Effector memory CD8-positive, alpha-beta T cell (primary cell): ENCODE measurements around the gene PCDHA5.
A peak's percentile ranks its signal among the peaks of the same experiment; 100 is the strongest.
"Not testable (repeated sequence)": the region's sequence is repeated elsewhere in the genome, so short reads cannot be mapped to it uniquely, and the experiment has no call there.

Experiments
- ATAC-seq: fragments of 150-1000 bp; cut with Tn5 transposase; replicated peaks from 2 replicates; pipeline ENCODE4 v1.10.0; 2021; ENCODE audit warnings: mild to moderate bottlenecking, moderate library complexity
- DNase-seq, 3 experiments: peaks; one replicate each; pipeline ENCODE4 v3.0.0; 2021
- H3K27ac Mint-ChIP-seq, 2 donors: one replicate each; pipeline ENCODE4 v1.8.0; 2022; ENCODE audit warnings: mild to moderate bottlenecking in 2 of 2, mixed read lengths in 2 of 2, moderate library complexity in 2 of 2
- H3K27me3 Mint-ChIP-seq, 2 donors: one replicate each; pipeline ENCODE4 v1.8.0; 2022; ENCODE audit warnings: mixed read lengths in 2 of 2
- H3K36me3 Mint-ChIP-seq: one replicate; pipeline ENCODE4 v1.8.0; 2022; ENCODE audit warnings: mild to moderate bottlenecking, moderate library complexity, mixed read lengths; ENCODE audit not compliant: insufficient read depth
- H3K4me1 Mint-ChIP-seq, 2 donors: one replicate each; pipeline ENCODE4 v1.8.0; 2022; ENCODE audit warnings: low read depth in 2 of 2, mixed read lengths in 2 of 2
- H3K4me3 Mint-ChIP-seq, 2 donors: one replicate each; pipeline ENCODE4 v1.8.0; 2022; ENCODE audit warnings: mild to moderate bottlenecking in 2 of 2, mixed read lengths in 2 of 2, moderate library complexity in 2 of 2
- H3K9me3 Mint-ChIP-seq, 2 donors: one replicate each; pipeline ENCODE4 v1.8.0; 2022; ENCODE audit warnings: mixed read lengths in 2 of 2
- total RNA-seq, 9 experiments: gene quantifications; one replicate each; lab custom pipeline; 2026; lab: John Stamatoyannopoulos, UW

PCDHA5 gene
- 0 to 0.07 (median 0) reads per million in 9 experiments for total RNA-seq

DNA sequence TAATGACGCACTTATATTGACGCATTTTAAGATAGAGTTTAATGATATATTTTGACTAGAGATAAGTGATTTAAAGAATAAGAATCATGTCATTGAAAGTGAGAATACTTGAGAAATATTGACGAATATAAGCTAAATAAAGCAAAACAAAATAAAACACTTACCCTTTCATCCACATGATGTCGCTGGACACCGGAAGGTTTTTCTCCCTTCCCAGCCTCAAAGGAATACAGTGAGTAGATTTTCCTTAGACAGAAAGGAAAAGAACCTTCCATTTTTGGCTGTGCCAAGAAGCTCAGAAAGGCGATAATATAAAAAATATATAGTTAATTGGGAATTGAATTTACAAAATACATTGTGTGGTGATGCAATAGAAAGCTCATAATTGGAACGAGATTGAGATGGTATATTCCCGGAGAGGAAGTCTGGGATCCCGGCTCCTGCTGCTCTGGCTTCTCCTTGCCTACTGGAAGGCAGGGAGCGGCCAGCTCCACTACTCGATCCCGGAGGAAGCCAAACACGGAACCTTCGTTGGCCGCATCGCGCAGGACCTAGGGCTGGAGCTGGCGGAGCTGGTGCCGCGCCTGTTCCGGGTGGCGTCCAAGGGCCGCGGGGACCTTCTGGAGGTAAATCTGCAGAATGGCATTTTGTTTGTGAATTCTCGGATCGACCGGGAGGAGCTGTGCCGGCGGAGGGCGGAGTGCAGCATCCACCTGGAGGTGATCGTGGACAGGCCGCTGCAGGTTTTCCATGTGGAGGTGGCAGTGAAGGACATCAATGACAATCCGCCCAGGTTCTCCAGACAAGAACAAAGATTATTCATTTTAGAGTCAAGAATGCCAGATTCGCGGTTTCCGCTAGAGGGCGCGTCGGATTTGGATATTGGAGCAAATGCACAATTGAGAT is at the start of gene PCDHA5:
Gene PCDHA5 (plus strand): TSS at position 239 of the 906 bp plus-strand sequence.
- Mint-ChIP-seq H3K4me3 (no peak within 1 kb of the TSS), H3K36me3 (no peaks in the 10 kb centered on the region), H3K27ac (no peak within 1 kb of the TSS), H3K27me3 (peaks cover 8 to 18% of the 10 kb centered on the region in 2 donors), H3K9me3 (no peaks in the 10 kb centered on the region), H3K4me1 (no peaks in the 10 kb centered on the region)
- DNase-seq (no peak), ATAC-seq (no peak)

DNA sequence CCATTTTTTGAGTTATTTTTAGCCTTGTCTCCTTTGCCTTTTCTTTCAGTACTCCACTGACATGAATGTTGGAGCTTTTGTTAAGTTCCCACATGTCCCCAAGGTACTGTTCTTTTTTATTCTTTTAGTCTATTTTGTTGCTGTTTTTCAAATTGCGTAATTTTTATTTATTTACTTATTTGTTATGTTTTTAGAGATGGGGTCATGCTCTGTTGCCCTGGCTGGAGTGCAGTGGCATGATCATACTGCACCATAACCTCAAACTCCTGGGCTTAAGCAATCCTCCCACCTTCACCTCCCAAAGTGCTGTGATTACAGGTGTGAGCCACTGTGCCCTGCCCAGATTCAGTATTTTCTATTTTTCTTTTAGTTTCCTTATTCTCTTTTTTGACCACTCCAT is 40.9 kb upstream of the PCDHA5 start:
- H3K4me1 Mint-ChIP-seq = no peaks in the 10 kb centered on the region
- H3K9me3 Mint-ChIP-seq = peaks cover 15 to 26% of the 10 kb centered on the region in 2 donors
- peaks cover 13 to 30% of the 10 kb centered on the region in 2 donors for H3K27me3 Mint-ChIP-seq
- no peaks in the 10 kb centered on the region for H3K36me3 Mint-ChIP-seq
- ATAC-seq (no peak), DNase-seq (no peak)
- peak overlapping the region in 1 of 2 donors; percentile 16 for H3K27ac Mint-ChIP-seq
- no peak overlapping the region for H3K4me3 Mint-ChIP-seq

DNA sequence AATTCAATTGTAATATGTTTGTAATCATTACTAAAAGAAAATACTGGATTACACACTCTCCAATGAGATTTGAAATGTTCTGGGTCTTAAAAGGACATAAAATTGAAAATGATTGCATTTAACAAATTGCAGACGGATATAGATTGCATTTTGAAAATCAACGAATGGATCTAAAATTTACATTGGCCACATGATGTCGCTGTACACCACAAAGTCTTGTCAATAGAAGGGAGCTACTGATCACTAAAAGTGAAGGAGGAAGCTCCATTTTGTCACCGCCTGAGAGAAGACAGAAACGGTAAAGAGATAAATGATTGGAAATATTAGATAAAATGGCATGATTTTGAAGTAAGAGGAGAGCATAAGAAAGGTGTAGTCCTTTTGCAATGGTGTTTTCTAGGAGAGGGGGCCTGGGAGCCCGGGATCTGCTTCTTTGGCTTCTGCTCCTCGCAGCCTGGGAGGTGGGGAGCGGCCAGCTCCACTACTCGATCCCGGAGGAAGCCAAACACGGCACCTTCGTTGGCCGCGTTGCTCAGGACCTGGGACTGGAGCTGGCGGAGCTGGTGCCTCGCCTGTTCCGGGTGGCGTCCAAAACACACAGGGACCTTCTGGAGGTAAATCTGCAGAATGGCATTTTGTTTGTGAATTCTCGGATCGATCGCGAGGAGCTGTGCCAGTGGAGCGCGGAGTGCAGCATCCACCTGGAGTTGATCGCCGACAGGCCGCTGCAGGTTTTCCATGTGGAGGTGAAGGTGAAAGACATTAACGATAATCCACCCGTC is 35.3 kb upstream of the PCDHA5 start, which contains the start of gene PCDHA1:
Gene PCDHA1 (plus strand): TSS at position 236 of the 782 bp plus-strand sequence.
- Mint-ChIP-seq H3K9me3 (peaks cover 11 to 20% of the 10 kb centered on the region in 2 donors), H3K27ac (no peak within 1 kb of the TSS), H3K27me3 (peaks cover 14 to 28% of the 10 kb centered on the region in 2 donors), H3K36me3 (no peaks in the 10 kb centered on the region), H3K4me1 (no peaks in the 10 kb centered on the region), H3K4me3 (no peak within 1 kb of the TSS)
- DNase-seq = no peak
- no peak for ATAC-seq

DNA sequence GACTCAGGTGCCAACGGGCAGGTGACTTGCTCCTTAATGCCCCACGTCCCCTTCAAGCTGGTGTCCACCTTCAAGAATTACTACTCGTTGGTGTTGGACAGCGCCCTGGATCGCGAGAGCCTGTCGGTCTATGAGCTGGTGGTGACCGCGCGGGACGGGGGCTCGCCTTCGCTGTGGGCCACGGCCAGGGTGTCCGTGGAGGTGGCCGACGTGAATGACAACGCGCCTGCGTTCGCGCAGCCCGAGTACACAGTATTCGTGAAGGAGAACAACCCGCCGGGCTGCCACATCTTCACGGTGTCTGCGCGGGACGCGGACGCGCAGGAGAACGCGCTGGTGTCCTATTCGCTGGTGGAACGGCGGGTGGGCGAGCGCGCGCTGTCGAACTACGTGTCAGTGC is 34.0 kb upstream of the PCDHA5 start:
- H3K9me3 Mint-ChIP-seq = peaks cover 7 to 11% of the 10 kb centered on the region in 2 donors

DNA sequence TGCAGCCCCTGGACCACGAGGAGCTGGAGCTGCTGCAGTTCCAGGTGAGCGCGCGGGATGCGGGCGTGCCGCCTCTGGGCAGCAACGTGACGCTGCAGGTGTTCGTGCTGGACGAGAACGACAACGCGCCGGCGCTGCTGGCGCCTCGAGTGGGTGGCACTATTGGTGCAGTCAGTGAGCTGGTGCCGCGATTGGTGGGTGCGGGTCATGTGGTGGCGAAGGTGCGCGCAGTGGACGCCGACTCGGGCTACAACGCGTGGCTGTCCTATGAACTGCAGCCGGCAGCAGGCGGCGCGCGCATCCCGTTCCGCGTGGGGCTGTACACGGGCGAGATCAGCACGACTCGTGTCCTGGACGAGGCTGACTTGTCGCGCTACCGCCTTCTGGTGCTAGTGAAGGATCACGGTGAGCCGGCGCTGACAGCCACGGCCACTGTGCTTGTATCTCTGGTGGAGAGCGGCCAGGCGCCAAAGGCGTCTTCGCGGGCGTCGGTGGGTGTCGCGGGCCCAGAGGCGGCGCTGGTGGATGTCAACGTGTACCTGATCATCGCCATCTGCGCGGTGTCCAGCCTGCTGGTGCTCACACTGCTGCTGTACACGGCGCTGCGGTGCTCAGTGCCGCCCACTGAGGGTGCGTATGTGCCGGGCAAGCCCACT is 33.4 kb upstream of the PCDHA5 start:
- peaks cover 27 to 34% of the 10 kb centered on the region in 2 donors for H3K27me3 Mint-ChIP-seq
- not testable (repeated sequence) for H3K36me3 Mint-ChIP-seq, H3K4me1 Mint-ChIP-seq

More for the DNA sequence above, 34.0 kb upstream of the PCDHA5 start:
- H3K4me3 Mint-ChIP-seq, H3K36me3 Mint-ChIP-seq, DNase-seq, ATAC-seq, H3K4me1 Mint-ChIP-seq, H3K27ac Mint-ChIP-seq: not testable (repeated sequence)
- peaks cover 21 to 29% of the 10 kb centered on the region in 2 donors for H3K27me3 Mint-ChIP-seq

DNA sequence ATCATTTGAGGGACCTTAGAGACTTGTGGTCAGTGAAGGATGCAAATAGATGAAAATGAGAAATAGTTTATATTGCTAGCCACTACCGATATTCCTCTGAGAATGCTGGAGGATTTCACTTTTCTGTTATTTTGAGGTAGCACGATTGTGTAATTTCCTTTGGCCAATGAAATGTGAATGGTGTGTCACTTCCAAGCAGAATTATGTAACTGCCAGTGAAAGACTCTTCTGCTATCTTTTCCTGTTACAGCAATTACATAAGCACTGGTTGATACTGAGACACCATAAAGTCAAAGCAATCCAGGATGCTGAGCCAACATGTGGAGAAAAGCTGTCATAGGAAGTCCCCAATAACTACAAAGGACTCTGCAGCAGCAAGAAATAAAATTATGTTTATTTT is 30.3 kb upstream of the PCDHA5 start:
- Mint-ChIP-seq H3K9me3 (peaks cover 0 to 2% of the 10 kb centered on the region in 2 donors), H3K4me3 (no peak overlapping the region), H3K36me3 (no peaks in the 10 kb centered on the region), H3K27me3 (peaks cover 26 to 30% of the 10 kb centered on the region in 2 donors), H3K4me1 (no peaks in the 10 kb centered on the region), H3K27ac (no peak overlapping the region)
- ATAC-seq (no peak), DNase-seq (no peak)

More for the DNA sequence above, 33.4 kb upstream of the PCDHA5 start:
- DNase-seq, H3K4me3 Mint-ChIP-seq, ATAC-seq, H3K27ac Mint-ChIP-seq: not testable (repeated sequence)
- peaks cover 7 to 11% of the 10 kb centered on the region in 2 donors for H3K9me3 Mint-ChIP-seq

DNA sequence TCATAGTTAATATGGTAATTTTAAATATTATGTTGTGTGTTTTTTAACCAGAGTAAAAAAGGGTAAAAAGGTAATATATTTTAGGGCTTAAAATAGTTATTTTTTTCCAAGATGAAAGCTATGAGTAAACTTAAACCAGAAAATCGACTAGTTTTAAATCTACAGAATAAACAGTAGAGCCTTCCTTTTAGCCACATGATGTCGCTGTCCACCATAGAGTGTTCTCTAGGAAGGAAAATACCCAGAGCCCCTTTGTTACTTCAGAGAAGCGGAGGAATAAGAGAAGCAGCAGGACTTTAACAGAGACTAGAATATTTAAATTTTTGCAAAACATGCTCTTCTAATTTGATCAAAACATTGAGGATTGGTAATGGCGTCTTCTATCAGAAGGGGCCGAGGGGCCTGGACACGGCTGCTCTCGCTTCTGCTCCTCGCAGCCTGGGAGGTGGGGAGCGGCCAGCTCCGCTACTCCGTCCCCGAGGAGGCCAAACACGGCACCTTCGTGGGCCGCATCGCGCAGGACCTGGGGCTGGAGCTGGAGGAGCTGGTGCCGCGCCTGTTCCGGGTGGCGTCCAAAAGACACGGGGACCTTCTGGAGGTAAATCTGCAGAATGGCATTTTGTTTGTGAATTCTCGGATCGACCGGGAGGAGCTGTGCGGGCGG is 26.7 kb upstream of the PCDHA5 start, which contains the start of gene PCDHA2:
Gene PCDHA2 (plus strand): TSS at position 258 of the 664 bp plus-strand sequence.
- no peak within 1 kb of the TSS for H3K4me3 Mint-ChIP-seq
- DNase-seq = no peak
- no peaks in the 10 kb centered on the region for H3K4me1 Mint-ChIP-seq
- no peak for ATAC-seq
- H3K9me3 Mint-ChIP-seq = peaks cover 0 to 2% of the 10 kb centered on the region in 2 donors
- no peaks in the 10 kb centered on the region for H3K36me3 Mint-ChIP-seq
- H3K27ac Mint-ChIP-seq = no peak within 1 kb of the TSS
- H3K27me3 Mint-ChIP-seq = peaks cover 21 to 23% of the 10 kb centered on the region in 2 donors

DNA sequence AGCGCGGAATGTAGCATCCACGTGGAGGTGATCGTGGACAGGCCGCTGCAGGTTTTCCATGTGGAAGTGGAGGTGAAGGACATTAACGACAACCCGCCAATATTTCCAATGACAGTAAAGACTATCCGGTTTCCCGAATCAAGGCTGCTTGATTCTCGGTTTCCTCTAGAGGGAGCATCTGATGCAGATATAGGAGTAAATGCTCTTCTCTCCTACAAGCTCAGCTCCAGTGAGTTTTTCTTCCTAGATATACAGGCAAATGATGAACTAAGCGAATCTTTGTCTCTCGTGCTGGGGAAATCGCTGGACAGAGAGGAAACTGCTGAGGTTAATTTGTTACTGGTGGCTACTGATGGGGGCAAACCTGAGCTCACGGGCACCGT is 26.2 kb upstream of the PCDHA5 start:
- DNase-seq (no peak), ATAC-seq (no peak)
- Mint-ChIP-seq H3K4me1 (no peaks in the 10 kb centered on the region), H3K27me3 (peaks cover 18 to 25% of the 10 kb centered on the region in 2 donors), H3K27ac (no peak overlapping the region), H3K36me3 (no peaks in the 10 kb centered on the region), H3K4me3 (no peak overlapping the region), H3K9me3 (peaks cover 0 to 2% of the 10 kb centered on the region in 2 donors)

DNA sequence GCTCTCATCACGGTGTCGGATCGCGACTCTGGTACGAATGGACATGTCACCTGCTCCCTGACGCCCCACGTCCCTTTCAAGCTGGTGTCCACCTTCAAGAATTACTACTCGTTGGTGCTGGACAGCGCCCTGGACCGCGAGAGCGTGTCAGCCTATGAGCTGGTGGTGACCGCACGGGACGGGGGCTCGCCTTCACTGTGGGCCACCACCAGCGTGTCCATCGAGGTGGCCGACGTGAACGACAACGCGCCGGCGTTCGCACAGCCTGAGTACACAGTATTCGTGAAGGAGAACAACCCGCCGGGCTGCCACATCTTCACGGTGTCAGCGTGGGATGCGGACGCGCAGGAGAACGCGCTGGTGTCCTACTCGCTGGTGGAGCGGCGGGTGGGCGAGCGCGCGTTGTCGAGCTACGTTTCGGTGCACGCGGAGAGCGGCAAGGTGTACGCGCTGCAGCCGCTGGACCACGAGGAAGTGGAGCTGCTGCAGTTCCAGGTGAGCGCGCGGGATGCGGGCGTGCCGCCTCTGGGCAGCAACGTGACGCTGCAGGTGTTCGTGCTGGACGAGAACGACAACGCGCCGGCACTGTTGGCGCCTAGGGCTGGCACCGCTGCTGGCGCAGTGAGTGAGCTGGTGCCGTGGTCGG is 25.2 kb upstream of the PCDHA5 start:
- H3K4me1 Mint-ChIP-seq, H3K27ac Mint-ChIP-seq, ATAC-seq, H3K36me3 Mint-ChIP-seq, DNase-seq, H3K9me3 Mint-ChIP-seq, H3K4me3 Mint-ChIP-seq: not testable (repeated sequence)
- H3K27me3 Mint-ChIP-seq = peaks cover 18 to 25% of the 10 kb centered on the region in 2 donors

DNA sequence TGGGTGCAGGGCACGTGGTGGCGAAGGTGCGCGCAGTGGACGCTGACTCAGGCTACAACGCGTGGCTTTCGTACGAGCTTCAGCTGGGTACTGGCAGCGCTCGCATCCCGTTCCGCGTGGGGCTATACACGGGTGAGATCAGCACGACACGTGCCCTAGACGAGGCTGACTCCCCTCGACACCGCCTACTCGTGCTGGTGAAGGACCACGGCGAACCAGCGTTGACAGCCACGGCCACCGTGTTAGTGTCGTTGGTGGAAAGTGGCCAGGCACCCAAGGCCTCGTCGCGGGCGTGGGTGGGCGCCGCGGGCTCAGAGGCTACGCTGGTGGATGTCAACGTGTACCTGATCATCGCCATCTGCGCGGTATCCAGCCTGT is 24.7 kb upstream of the PCDHA5 start:
- H3K27me3 Mint-ChIP-seq = peaks cover 18 to 25% of the 10 kb centered on the region in 2 donors
- ATAC-seq = no peak
- H3K27ac Mint-ChIP-seq = no peak overlapping the region
- no peak for DNase-seq
- H3K4me3 Mint-ChIP-seq = no peak overlapping the region
- H3K4me1 Mint-ChIP-seq = no peaks in the 10 kb centered on the region
- peaks cover 0 to 2% of the 10 kb centered on the region in 2 donors for H3K9me3 Mint-ChIP-seq
- no peaks in the 10 kb centered on the region for H3K36me3 Mint-ChIP-seq

DNA sequence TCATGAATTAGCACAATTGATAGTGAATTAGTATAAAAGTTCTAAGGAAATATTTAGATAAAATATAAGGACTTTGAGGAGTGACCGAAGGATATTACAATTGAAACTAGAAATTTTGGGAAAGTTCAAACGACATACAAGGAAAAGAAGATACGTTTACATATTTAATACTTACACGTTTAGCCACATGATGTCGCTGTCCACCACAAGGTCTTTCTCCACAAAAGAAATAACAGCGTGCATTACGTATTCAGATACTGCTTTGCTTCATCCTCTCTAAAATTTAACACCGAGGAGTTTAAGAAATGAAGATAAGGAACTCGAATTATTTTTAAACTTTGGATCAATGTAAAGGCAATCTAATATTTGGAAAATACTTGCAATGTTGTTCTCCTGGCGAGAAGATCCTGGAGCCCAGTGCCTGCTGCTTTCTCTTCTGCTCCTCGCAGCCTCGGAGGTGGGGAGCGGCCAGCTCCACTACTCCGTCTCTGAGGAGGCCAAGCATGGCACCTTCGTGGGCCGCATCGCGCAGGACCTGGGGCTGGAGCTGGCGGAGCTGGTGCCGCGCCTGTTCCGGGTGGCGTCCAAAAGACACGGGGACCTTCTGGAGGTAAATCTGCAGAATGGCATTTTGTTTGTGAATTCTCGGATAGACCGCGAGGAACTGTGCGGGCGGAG is 20.5 kb upstream of the PCDHA5 start, which contains the start of gene PCDHA3:
Gene PCDHA3 (plus strand): TSS at position 242 of the 678 bp plus-strand sequence.
- ATAC-seq (no peak), DNase-seq (no peak)
- H3K4me3 Mint-ChIP-seq = no peak within 1 kb of the TSS
- peaks cover 3% of the 10 kb centered on the region for H3K36me3 Mint-ChIP-seq
- no peaks in the 10 kb centered on the region for H3K4me1 Mint-ChIP-seq
- H3K27me3 Mint-ChIP-seq = peaks cover 16 to 25% of the 10 kb centered on the region in 2 donors
- no peak within 1 kb of the TSS for H3K27ac Mint-ChIP-seq
- peaks cover 0 to 6% of the 10 kb centered on the region in 2 donors for H3K9me3 Mint-ChIP-seq

DNA sequence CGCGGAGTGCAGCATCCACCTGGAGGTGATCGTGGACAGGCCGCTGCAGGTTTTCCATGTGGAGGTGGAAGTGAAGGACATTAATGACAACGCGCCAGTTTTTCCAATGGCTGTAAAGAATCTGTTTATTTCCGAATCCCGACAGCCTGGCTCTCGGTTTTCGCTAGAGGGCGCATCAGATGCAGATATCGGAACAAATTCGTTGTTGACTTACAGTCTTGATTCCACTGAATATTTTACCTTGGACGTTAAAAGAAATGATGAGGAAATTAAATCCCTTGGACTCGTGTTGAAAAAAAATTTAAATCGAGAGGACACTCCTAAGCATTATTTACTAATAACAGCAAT is 19.9 kb upstream of the PCDHA5 start:
- Mint-ChIP-seq H3K27me3 (peaks cover 21 to 29% of the 10 kb centered on the region in 2 donors), H3K36me3 (peaks cover 3% of the 10 kb centered on the region), H3K27ac (no peak overlapping the region), H3K9me3 (peaks cover 0 to 6% of the 10 kb centered on the region in 2 donors), H3K4me3 (no peak overlapping the region), H3K4me1 (no peaks in the 10 kb centered on the region)
- ATAC-seq = no peak
- no peak for DNase-seq
